ENCODE measurements around the gene MMAB.

MMAB gene

DNA sequence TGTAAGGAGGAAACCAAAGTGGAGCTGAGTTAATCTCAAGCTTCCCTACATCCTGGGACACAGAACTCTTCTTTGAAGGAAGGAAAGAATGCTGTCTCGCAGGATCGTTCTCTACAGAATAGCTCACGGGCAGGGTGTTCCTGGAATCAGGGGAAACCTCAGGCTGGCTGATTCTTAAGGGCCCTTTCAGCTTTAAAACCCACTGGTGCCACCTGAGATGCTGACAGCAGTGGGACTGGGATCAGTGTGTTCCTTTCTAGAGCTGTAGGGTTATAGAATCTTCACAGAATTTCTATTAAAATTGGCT, 48.1 kb downstream of the MMAB start:
- TF ChIP-seq PAX5 (IDR thresholded peaks at IDR 0.05; ENCODE audit: insufficient read depth, low read length, severe bottlenecking) (no peak), SPI1 (IDR thresholded peaks at IDR 0.05; ENCODE audit: low read depth, low read length) (no peak), POU2F2 (IDR thresholded peaks at IDR 0.05; ENCODE audit: low read depth, low read length) (no peak), POLR2AphosphoS5 (IDR thresholded peaks at IDR 0.05; ENCODE audit: low read depth, low read length) (no peak), POLR2A (IDR thresholded peaks at IDR 0.05; ENCODE audit: low read depth, low read length) (no peak), TAF1 (IDR thresholded peaks at IDR 0.05; ENCODE audit: low read depth, low read length) (no peak)
- DNase-seq (ENCODE audit: insufficient read length, low spot score) (no peak), FAIRE-seq (no peak)

DNA sequence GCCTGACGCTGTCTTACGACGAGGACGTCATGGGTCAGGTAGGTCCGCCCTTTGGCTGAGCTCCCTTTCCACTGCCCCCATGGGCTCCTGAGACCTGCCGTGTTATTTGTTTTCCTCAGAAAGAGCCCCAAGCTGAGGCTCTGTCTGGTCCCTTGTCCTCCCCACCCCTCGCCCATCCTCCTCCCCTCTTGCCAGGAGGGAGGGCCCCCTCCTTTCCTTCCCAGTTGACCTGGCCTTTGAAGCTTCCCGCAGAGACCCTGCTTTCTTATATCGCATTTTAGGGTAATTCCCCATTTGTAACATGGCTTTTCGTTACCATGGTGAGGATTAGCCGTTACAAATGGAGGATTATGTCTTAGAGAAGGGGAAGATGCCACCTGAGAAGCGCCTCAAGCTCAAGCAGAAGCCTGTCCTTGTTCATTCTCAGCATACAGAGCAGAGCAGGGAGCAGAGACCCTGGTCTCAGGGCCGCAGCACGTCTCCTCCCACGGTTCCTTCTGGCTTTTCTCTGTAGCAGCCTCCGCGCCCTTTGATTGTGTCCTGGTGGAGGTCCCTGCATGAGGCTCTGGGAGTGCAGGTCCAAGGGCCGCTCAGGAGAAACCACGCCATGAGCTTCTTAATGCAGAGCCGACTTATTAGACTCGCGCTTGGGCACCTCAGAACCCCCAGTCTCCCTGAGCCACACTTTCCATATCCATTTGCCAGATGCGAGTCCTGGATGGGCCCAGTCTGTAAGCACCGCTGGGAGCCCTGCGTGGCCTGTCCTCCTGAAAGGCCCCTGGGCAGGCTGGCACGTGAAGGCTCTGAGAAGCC, 48.6 kb downstream of the MMAB start:
- DNase-seq (ENCODE audit: insufficient read length, low spot score): no peak
- FAIRE-seq: no peak
- TF ChIP-seq POLR2AphosphoS5 (IDR thresholded peaks at IDR 0.05; ENCODE audit: low read depth, low read length): no peak
- no peak for TF ChIP-seq POU2F2 (IDR thresholded peaks at IDR 0.05; ENCODE audit: low read depth, low read length)
- TF ChIP-seq PAX5 (IDR thresholded peaks at IDR 0.05; ENCODE audit: insufficient read depth, low read length, severe bottlenecking): no peak
- no peak for TF ChIP-seq POLR2A (IDR thresholded peaks at IDR 0.05; ENCODE audit: low read depth, low read length)
- TF ChIP-seq TAF1 (IDR thresholded peaks at IDR 0.05; ENCODE audit: low read depth, low read length): no peak
- no peak for TF ChIP-seq SPI1 (IDR thresholded peaks at IDR 0.05; ENCODE audit: low read depth, low read length)

DNA sequence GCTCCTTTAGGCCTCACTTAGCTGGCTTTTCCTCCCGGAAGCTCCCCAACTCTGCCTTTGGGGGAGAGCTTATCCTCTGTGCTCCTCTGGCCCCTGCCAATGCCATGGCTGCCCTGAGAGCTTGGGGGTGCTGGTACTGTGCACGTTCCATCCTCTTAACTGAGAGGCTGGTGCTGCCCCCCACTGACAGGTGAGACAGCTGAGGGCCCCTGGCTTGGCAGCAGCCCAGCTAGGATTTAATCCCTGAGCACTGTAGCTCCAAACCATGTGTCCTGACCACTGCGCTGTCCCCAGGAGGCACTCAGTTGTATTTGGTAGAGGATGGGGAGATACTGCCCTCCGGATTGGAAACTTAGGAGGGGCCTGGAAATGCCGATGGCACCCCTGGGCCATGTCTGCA, 49.8 kb downstream of the MMAB start:
- no peak for FAIRE-seq
- TF ChIP-seq SPI1 (IDR thresholded peaks at IDR 0.05; ENCODE audit: low read depth, low read length): no peak
- no peak for TF ChIP-seq POU2F2 (IDR thresholded peaks at IDR 0.05; ENCODE audit: low read depth, low read length)

DNA sequence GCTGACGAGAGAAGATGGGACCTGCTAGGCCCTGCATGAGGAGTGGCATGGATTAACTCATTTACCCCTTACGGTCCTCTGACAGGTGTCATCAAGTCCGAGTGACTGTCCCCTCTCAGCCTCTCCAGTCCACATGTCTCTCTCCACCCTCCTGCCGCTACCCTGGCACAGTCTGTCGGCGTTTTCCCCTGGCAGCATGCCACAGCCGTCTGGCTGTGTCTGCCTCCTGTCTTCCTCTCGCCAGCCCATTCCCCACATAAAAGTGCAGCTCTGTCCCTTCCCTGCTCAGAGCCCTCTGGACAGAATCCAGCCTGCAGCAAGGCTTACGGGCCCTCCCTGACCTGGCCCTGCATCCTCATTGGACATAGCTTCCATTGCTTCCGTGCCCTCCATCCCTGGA, 50.2 kb downstream of the MMAB start:
- no peak for DNase-seq (ENCODE audit: insufficient read length, low spot score)
- TF ChIP-seq POLR2A (IDR thresholded peaks at IDR 0.05; ENCODE audit: low read depth, low read length) (no peak), SPI1 (IDR thresholded peaks at IDR 0.05; ENCODE audit: low read depth, low read length) (no peak), TAF1 (IDR thresholded peaks at IDR 0.05; ENCODE audit: low read depth, low read length) (no peak), POLR2AphosphoS5 (IDR thresholded peaks at IDR 0.05; ENCODE audit: low read depth, low read length) (no peak), POU2F2 (IDR thresholded peaks at IDR 0.05; ENCODE audit: low read depth, low read length) (no peak), PAX5 (IDR thresholded peaks at IDR 0.05; ENCODE audit: insufficient read depth, low read length, severe bottlenecking) (no peak)
- FAIRE-seq: no peak

More for the DNA sequence above, 49.8 kb downstream of the MMAB start:
- DNase-seq (ENCODE audit: insufficient read length, low spot score): no peak

DNA sequence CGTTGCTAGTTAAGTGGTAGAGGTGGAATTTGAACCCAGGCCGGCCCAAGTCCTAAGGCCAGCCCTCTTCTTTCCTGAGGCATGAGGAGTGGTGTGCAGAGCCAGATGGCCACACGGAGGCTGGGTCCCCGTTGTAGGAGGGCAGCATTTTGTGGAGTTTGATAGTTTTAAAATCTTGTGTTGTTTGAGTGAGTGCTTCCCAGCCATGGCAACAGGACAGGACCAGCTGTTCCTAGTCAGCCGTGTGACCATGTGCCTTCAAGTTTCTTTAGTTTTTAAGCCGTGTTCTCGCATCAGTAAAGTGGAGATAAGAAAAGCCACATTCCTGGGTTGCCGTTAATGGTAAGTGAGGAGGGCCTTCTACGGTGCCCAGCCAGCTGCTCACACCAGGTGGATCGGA, 51.5 kb downstream of the MMAB start:
- FAIRE-seq: no peak
- no peak for DNase-seq (ENCODE audit: insufficient read length, low spot score)
- no peak for TF ChIP-seq POLR2A (IDR thresholded peaks at IDR 0.05; ENCODE audit: low read depth, low read length)
- no peak for TF ChIP-seq POLR2AphosphoS5 (IDR thresholded peaks at IDR 0.05; ENCODE audit: low read depth, low read length)

DNA sequence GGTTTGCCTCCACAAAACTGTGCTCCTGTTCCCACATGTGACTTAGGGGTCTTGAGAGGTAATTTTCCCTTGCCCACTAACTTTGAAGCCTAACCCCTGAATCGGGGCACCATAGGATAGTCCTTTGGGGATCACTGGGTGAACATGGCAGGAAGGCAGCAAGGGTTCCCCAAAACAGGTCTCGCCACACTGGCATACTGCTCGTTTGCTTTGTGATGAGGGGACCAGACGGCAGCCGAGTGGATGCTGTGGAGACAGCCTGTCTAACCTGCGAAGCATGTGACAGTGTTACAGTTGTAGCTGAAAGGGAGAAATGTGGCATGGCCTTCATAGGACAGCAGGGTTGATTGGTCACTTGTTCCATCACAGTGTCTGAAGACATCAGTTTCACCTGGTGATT, 53.5 kb downstream of the MMAB start:
- no peak for TF ChIP-seq SPI1 (IDR thresholded peaks at IDR 0.05; ENCODE audit: low read depth, low read length)
- no peak for TF ChIP-seq PAX5 (IDR thresholded peaks at IDR 0.05; ENCODE audit: insufficient read depth, low read length, severe bottlenecking)
- TF ChIP-seq TAF1 (IDR thresholded peaks at IDR 0.05; ENCODE audit: low read depth, low read length): no peak
- no peak for TF ChIP-seq POLR2A (IDR thresholded peaks at IDR 0.05; ENCODE audit: low read depth, low read length)
- TF ChIP-seq POLR2AphosphoS5 (IDR thresholded peaks at IDR 0.05; ENCODE audit: low read depth, low read length): no peak
- TF ChIP-seq POU2F2 (IDR thresholded peaks at IDR 0.05; ENCODE audit: low read depth, low read length): no peak
- FAIRE-seq: no peak

DNA sequence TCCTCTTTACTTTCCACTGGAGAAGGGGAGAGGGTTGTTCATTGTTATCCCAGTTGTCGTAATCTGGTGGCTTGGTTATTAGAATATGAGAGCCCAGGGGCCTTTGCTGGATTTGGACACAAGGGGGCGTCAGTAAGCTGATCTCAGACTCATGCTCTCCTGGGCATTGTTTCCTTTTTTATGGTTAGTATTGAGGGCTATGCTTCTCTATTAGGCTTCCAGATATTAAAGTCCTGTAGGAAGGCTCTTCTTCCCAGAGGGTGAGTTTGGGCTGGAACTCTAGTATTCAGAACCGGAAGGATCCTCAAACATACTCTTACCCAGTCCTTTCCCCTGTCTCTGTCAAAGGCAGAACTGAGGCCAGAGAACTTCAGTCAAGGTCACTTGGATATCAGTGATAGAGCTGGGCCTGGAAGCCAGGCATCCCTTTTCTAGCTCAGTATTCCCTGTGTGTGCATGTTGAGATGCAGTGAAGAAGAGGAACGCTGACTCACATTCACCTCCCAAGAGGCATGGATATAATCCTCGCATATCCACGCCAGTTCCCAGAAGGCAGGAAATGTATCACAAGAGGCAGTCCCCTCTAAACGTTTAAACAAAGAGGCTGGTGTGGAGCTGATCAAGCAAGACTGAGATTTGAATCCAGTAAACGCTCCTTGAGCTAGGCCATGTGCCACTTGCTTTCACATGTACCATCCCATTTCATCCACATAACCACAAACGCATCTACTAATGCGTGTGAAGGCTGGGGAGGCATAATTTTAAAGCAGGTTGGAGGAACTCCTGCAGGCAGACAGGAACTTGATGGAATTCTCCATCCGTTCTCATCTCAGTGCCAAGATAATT, 54.3 kb downstream of the MMAB start:
- FAIRE-seq (peak; percentile 77), DNase-seq (ENCODE audit: insufficient read length, low spot score) (peak; percentile 50)
- TF ChIP-seq TAF1 (IDR thresholded peaks at IDR 0.05; ENCODE audit: low read depth, low read length): no peak

More for the DNA sequence above, 53.5 kb downstream of the MMAB start:
- no peak for DNase-seq (ENCODE audit: insufficient read length, low spot score)

DNA sequence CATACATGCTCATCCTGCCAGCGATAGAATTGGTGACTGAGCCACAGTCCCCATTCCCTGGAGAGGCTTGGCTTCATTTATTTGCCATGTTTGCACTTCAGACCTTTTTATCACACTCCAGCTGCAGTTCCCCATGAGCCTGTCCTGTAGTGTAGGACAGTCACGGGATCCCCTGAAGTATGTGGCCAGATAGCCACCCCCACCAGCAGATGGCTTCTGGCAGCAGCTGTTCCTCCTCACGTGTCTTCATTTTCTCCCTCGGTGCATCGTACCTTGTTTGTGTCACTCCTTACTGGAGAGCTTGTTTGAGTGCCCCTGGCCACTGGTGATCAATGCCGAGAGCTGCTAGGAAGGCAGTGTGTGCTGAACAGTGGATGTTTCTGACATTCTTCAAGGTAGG, 55.7 kb downstream of the MMAB start:
- TF ChIP-seq TAF1 (IDR thresholded peaks at IDR 0.05; ENCODE audit: low read depth, low read length) (no peak), SPI1 (IDR thresholded peaks at IDR 0.05; ENCODE audit: low read depth, low read length) (no peak), PAX5 (IDR thresholded peaks at IDR 0.05; ENCODE audit: insufficient read depth, low read length, severe bottlenecking) (no peak), POLR2A (IDR thresholded peaks at IDR 0.05; ENCODE audit: low read depth, low read length) (no peak), POLR2AphosphoS5 (IDR thresholded peaks at IDR 0.05; ENCODE audit: low read depth, low read length) (no peak), POU2F2 (IDR thresholded peaks at IDR 0.05; ENCODE audit: low read depth, low read length) (no peak)
- no peak for DNase-seq (ENCODE audit: insufficient read length, low spot score)
- no peak for FAIRE-seq

DNA sequence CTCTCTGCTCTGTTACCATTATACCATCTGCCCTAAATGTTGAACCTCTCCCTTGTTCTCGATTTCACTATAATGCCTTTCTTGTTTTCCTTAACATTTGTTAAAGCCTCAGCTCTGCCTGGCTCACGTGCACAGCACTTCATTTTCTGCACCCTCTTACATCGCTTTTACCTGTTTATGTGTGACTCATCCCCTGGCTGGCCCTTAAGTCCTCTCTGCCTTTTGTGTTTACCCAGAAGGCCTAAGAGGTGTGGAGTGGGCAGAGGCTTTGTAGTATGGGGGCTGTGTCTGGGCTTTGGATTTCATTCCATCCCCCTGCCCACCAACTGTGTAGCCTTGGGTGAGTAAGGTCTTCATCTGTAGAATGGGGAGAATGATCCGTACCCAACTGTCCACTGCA, 59.3 kb downstream of the MMAB start:
- TF ChIP-seq POU2F2 (IDR thresholded peaks at IDR 0.05; ENCODE audit: low read depth, low read length) (no peak), POLR2AphosphoS5 (IDR thresholded peaks at IDR 0.05; ENCODE audit: low read depth, low read length) (no peak), POLR2A (IDR thresholded peaks at IDR 0.05; ENCODE audit: low read depth, low read length) (no peak), PAX5 (IDR thresholded peaks at IDR 0.05; ENCODE audit: insufficient read depth, low read length, severe bottlenecking) (no peak), TAF1 (IDR thresholded peaks at IDR 0.05; ENCODE audit: low read depth, low read length) (no peak), SPI1 (IDR thresholded peaks at IDR 0.05; ENCODE audit: low read depth, low read length) (no peak)
- no peak for DNase-seq (ENCODE audit: insufficient read length, low spot score)
- FAIRE-seq: no peak

DNA sequence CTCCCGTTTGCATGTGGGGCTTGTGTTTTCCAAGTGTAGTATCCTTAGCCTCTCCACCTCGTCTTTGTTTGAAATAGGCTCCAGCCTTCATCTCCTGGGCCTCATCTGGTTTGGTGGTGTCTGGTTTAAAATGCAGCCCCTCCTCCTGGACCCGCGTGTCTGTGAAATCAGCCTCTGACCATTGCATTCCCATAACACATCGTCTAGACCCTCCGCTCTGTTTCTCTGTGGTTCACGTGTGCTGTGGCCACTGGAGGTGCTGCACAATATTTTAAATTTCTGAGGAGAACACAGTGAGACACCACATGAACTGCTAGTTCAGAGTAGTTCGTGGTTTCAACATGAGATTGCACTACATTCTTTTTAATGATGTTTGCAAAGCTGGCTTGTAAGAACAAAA, 60.3 kb downstream of the MMAB start:
- no peak for TF ChIP-seq POLR2AphosphoS5 (IDR thresholded peaks at IDR 0.05; ENCODE audit: low read depth, low read length)
- no peak for TF ChIP-seq TAF1 (IDR thresholded peaks at IDR 0.05; ENCODE audit: low read depth, low read length)
- no peak for TF ChIP-seq POU2F2 (IDR thresholded peaks at IDR 0.05; ENCODE audit: low read depth, low read length)
- TF ChIP-seq SPI1 (IDR thresholded peaks at IDR 0.05; ENCODE audit: low read depth, low read length): no peak
- no peak for TF ChIP-seq PAX5 (IDR thresholded peaks at IDR 0.05; ENCODE audit: insufficient read depth, low read length, severe bottlenecking)
- TF ChIP-seq POLR2A (IDR thresholded peaks at IDR 0.05; ENCODE audit: low read depth, low read length): no peak
- no peak for DNase-seq (ENCODE audit: insufficient read length, low spot score)
- no peak for FAIRE-seq

Measured in GM12891 (cell line).